ENCODE data around the gene SP5.
"Not testable (repeated sequence)": the region's sequence is repeated elsewhere in the genome, so short reads cannot be mapped to it uniquely, and the experiment has no call there.

SP5 gene

GRCh38 chr2:170711196-170711773 is 3.9 kb upstream of the SP5 start:
- DNase-seq (ENCODE audit: low read depth in 2 of 2): no peak

- DNase-seq (ENCODE audit: low read depth in 2 of 2): no peak
These were observed 3.1 kb upstream of the SP5 start for GRCh38 chr2:170711774-170712652.

- no peak for DNase-seq (ENCODE audit: low read depth in 2 of 2)
These were observed 2.2 kb upstream of the SP5 start for GRCh38 chr2:170712653-170713542.

DNA sequence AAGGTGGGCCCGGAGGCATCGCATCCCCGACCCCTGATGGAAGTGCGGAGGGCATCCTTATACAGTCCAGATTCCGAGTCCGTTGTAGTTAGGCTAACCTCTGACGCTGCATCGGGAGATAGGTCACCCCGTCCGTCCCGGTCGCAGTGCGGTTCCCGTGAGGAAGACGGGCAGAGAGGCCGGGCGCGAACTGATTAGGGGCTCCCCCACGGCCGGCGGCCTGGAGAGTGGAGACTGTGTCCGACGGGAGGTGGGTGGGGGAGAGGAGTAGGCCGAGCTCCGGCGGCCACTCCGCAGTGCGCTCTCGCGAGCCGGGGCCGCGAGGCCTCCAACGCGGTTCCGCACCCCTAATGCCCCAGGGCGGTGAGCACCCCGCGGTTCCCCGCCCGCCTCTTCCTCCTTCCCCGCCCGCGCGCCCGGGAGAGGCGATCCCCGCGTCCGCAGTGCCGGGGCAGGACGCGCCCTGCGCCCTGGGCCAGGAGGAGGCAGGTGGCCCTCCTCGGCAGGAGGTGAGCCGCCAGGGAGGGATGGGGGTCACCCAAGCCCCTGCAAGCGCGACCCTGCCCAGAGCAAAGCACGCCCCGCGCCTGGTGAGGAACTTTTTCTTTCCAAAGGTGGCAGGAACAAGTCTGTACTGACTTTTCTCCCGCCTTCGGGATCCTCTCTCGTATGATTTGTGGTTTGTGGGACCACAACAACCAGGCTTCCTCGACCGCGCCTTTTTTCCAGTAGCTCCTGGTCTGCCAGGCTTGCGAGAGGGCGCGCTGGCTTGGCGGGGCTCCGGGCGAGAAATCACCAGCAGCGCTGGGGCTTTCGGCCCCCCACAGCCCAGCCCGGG is 1.4 kb upstream of the SP5 start:
- DNase-seq (ENCODE audit: low read depth in 2 of 2): no peak

- DNase-seq (ENCODE audit: low read depth in 2 of 2): no peak
These were observed 616 bp upstream of the SP5 start for GRCh38 chr2:170714381-170715061.

DNA sequence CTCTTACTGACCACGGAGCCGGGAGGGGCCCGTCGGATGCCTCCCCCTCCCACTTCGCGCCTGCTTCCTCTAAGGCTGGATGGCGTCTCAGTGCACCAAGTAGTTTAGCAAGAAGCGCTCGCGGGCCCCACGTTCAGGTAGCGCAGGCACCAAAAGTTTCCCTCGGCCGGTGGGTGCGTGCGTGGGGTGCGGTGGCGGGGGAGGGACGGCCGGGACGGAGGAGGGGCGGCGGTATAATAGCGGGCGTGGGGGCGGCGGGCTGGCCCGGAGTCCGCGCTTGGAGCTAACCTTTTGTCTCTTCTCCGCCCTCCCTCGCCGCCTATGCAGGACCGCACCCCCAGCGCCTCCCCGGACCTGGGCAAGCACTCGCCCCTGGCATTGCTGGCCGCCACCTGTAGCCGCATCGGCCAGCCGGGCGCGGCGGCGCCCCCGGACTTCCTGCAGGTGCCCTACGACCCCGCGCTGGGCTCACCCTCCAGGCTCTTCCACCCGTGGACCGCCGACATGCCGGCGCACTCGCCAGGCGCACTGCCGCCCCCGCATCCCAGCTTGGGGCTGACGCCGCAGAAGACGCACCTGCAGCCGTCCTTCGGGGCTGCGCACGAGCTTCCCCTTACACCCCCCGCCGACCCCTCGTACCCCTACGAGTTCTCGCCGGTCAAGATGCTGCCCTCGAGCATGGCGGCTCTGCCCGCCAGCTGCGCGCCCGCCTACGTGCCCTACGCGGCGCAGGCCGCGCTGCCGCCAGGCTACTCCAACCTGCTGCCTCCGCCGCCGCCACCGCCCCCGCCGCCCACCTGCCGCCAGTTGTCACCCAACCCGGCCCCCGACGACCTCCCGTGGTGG is 1.0 kb downstream of the SP5 start:
- DNase-seq (ENCODE audit: low read depth in 2 of 2): no peak

DNA sequence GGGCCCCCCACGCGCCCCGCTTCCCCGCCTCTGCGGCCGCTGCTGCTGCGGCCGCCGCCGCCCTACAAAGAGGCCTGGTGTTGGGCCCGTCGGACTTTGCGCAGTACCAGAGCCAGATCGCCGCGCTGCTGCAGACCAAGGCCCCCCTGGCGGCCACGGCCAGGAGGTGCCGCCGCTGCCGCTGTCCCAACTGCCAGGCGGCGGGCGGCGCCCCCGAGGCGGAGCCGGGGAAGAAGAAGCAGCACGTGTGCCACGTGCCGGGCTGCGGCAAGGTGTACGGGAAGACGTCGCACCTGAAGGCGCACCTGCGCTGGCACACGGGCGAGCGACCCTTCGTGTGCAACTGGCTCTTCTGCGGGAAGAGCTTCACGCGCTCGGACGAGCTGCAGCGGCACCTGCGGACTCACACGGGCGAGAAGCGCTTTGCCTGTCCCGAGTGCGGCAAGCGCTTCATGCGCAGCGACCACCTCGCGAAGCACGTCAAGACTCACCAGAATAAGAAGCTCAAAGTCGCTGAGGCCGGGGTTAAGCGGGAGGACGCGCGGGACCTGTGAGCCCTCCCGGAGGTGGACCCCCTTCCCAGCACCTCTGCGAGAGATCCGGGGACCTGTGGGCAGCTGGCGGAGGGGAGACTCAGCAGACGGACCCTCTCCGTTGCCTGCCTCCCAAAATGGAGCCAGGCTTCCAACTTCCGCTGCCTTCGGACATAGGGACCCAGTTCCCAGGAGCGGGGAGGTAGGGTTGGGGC is 1.9 kb downstream of the SP5 start:
- DNase-seq (ENCODE audit: low read depth in 2 of 2): no peak

DNA sequence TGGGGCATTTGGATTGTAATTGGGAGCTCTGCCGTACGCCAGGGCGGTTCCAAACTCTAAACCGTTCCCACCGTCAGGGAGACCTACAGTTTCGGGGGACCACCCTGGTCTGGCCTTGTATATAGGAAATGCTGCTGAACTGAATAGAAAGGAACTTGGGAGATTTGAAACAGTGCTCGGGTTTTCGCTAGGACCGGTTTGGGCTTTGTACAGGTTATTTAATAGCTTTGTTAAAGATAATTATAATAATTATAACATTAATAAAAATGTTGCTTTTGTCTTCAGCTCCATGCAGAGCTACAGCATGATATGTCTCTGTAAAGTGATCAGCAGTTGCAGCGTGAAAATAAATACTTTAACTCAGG is 2.4 kb downstream of the SP5 start:
- DNase-seq (ENCODE audit: low read depth in 2 of 2): no peak

DNA sequence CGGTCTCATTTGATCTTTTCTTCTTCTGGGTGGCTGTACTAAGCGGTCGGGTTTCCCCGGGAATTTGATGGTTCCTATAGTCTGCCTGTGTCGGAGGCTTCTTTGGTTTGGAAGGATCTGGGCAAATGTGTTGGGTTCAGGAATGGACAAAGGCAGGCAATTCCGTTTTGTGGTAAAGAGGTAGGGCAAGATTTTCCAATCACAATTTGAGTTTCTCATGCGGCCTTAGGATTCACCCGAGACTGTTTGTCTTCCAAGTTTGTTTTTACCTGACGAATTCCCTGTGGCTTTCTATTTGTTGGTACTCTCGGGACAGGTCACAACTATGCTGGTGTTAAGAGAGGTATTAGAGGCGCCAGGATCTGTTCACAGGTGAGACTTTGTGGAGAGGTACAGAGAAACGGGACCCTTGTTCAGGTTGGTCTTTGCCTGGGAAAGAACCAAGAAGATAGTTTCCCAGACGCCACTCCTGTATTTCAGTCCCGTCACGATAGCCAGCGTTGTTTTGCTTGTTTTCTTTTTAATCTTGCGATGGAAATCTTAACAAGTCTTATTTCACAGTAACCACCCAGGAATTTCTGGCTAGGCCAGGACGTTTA is 3.0 kb downstream of the SP5 start:
- no peak for DNase-seq (ENCODE audit: low read depth in 2 of 2)

DNA sequence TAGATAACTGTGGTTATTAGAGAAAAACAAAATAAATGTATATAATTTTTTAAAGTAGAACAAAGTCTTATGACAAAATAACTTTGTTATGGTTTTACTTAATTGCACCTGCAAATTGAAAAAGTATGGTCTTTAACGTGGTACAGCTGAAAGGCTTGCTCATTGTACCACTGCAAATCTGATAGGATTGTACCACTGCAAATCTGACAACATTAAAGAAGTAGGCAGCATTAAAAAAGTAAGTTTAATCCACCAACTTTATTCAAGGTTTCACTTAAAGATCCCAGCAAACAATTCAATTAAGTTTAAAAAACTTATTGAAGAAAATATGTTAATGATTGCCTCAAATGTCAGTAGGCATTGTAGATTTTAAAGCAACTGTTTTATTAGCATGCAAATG is 4.7 kb downstream of the SP5 start:
- DNase-seq (ENCODE audit: low read depth in 2 of 2): no peak

GRCh38 chr2:170721678-170722077 is 6.5 kb downstream of the SP5 start:
- DNase-seq (ENCODE audit: low read depth in 2 of 2): no peak

GRCh38 chr2:170722301-170722700 is 7.2 kb downstream of the SP5 start:
- DNase-seq (ENCODE audit: low read depth in 2 of 2): no peak

- no peak for DNase-seq (ENCODE audit: low read depth in 2 of 2)
These were observed 8.4 kb downstream of the SP5 start for GRCh38 chr2:170723446-170723958.

GRCh38 chr2:170733798-170734600 is 18.9 kb downstream of the SP5 start:
- DNase-seq (ENCODE audit: low read depth in 2 of 2): no peak

GRCh38 chr2:170734601-170735000 is 19.5 kb downstream of the SP5 start:
- not testable (repeated sequence) for DNase-seq (ENCODE audit: low read depth in 2 of 2)

DNA sequence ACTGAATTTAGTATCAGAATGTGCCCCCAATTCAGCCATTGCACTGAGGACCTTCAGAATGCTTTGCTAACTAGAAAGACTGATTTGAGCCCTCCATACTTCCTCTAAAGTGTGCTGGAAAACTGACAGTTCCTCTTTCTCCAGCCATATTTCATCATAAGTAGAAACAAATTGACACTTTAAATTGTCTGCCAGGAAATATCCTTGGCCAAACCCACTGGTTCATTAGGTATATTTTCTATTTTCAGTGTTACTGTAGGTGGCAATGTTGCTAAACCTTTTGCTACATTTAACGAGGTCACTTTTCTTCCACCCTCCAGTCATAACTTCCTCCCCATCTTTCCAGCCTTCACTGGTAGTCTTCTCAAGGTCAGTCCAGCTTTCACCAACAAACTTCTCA is 21.5 kb downstream of the SP5 start:
- DNase-seq (ENCODE audit: low read depth in 2 of 2): no peak

GRCh38 chr2:170737406-170737805 is 22.3 kb downstream of the SP5 start:
- no peak for DNase-seq (ENCODE audit: low read depth in 2 of 2)

DNA sequence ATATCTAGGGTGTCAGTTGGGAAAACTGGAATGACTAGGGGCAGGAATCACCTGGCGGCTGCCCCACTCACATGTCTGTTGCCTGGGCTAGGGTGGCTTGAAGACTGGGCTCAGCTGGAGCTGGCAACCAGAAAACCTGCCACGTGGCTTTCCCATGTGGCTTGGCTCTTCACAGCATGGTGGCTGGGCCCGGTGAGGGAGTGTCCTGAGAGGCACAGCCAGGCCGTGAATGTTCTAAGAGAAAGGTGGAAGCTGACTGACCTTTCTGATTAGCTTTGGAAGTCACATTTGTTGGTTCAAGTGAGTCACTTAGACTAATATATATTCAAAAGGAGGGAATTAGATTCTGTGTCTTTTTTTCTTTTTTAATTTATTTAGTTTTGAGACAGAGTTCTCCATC is 22.7 kb downstream of the SP5 start:
- DNase-seq (ENCODE audit: low read depth in 2 of 2): no peak
